Subcutaneous adipose tissue (tissue), 4 donors: ENCODE results near the gene DRD1. TPM values are rescaled to one million over a fixed set of nuclear protein-coding genes. Genes with fewer than 3 reads are reported as not detected.

Experiments used
- total RNA-seq, 4 donors: library from RNA; depleted of rRNA; stranded (reverse); fragments of >200 nt; gene quantifications; one replicate each; pipeline ENCODE4 v1.1.0, GENCODE V29; 2016
- TF ChIP-seq, protein P1 (sequence below): fragments of 450-650 bp; IDR thresholded peaks from one replicate; pipeline ENCODE4 v1.5.1; 2016; ENCODE audit warnings: low read depth, mild to moderate bottlenecking, control low read depth, antibody characterized with exemption, moderate library complexity

The DRD1 gene
- total RNA-seq, 4 donors from 2014 or later, result 0.17 TPM; not detected in 3

DNA sequence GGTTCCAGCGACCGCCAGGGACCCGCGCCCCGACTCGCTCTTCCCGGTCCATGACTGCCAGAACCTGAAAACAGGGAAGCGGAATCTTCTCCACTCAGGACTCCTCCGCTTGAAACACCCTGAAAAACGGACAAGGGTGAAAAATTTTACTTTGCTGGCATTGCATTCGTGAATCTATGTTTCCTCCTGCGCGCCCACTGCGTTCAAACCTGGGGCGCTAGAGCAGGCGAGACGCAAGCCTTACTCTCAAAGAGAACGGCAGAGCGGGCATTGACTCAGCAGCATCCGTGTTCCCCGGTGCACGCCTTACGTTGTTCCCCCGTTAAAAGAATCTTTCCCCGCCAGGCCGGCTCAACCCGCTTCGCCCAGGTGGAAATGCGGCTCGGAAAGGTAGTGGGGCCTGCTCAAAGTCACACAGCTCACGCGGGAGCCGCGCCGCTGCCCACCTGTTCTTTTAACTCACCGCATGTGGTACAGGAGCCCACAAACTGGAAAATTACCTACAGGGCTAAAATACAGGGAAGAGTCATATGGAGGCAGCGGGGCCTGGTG, 999 bp upstream of the DRD1 start:
- TF ChIP-seq, protein P1, sequence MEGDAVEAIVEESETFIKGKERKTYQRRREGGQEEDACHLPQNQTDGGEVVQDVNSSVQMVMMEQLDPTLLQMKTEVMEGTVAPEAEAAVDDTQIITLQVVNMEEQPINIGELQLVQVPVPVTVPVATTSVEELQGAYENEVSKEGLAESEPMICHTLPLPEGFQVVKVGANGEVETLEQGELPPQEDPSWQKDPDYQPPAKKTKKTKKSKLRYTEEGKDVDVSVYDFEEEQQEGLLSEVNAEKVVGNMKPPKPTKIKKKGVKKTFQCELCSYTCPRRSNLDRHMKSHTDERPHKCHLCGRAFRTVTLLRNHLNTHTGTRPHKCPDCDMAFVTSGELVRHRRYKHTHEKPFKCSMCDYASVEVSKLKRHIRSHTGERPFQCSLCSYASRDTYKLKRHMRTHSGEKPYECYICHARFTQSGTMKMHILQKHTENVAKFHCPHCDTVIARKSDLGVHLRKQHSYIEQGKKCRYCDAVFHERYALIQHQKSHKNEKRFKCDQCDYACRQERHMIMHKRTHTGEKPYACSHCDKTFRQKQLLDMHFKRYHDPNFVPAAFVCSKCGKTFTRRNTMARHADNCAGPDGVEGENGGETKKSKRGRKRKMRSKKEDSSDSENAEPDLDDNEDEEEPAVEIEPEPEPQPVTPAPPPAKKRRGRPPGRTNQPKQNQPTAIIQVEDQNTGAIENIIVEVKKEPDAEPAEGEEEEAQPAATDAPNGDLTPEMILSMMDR, result no peak

DNA sequence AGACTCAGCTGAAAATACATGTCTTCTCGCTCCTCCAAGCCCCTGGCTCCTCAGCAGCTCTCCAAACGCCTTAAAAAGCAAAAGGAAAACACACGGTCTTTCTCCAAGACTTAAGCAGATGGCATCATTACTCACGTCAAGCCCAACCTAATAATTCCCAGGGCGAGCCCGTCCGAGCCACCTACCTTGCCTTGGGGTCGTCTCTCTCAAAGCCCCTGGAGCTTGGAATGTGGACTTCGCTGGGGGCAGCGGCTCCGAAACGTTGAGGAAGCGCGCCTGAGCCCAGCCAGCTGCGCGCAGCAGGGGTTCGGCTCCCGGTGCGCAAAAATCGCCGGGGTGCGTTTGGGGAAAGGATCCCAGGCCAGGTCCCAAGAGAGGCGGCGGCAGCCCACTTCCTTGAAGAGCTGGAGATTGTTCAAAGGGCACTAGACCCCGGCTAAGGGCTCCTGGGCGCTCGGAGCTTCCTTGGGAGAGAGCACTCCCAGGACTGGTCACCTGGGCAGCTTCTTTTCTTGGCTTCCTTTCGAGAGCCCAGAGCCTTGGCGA, 395 bp downstream of the DRD1 start:
- TF ChIP-seq, protein P1, result no peak

DNA sequence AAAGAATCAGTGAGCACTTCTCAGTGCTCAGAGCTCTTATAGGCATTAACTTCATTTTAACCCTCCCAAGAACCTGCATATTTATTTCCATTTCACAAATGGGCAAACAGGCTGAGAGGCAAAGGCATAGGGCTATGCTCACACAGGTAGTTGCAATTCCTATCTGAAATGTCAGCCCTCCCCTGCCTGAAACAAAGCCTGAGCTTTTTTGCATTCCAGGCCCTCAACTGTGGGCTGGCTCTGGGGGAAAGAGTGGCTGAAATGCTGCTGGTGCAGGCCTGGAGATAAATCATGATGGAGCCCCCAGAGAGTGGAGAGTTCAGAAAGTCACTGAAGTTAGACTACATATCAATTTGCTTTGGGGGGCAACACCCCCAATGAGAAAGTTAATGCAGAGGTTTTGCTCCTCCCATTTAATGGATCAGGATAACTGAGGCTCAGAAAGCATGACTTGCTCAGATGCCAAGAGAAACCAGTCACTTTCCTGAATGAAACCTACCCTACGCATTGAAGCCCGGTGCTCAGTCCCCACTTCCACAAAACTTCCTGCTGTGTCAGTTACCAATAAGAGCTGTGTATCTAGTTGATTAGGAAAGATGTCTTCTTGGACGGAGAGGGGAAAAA, 5.6 kb downstream of the DRD1 start:
- TF ChIP-seq, protein P1, result no peak

DNA sequence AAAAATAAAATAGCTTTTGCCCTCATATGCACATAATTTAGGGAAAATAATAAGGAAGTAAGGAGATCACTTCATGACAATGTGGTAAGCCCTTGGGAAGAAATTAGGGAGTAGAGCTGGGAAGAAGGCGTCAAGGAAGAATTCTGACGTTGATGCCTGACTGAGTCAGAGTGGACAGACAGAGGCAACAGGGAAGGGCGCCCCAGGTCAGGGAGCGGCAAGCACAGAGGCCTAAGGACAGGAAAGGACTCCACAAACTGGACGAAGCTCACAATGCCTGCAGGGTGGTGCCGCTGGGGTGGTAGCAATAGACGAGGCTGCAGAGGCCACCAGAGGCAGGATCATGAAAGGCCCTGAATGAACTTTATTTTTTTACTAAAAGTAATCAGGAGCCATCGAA, 7.6 kb downstream of the DRD1 start:
- TF ChIP-seq, protein P1, result no peak

DNA sequence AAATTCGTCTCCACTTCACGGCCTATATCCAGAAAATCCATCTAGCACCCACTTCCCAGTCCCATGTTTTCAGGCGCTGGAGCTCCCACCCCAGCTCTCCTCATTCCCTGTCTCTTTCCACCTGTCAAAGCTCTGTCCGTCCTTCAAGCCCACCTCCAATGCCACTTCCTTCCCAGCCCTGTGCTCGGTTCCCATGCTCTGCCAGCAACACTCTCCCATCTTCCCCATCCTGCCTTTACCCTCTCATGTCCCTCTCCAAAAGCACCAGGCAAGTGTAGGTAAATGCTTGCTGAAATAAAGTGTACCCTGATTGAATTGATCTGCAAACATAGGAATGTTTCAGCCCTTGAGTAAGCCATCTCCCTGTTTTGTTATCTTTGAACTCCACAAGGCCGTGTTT, 9.2 kb downstream of the DRD1 start:
- TF ChIP-seq, protein P1, result no peak

DNA sequence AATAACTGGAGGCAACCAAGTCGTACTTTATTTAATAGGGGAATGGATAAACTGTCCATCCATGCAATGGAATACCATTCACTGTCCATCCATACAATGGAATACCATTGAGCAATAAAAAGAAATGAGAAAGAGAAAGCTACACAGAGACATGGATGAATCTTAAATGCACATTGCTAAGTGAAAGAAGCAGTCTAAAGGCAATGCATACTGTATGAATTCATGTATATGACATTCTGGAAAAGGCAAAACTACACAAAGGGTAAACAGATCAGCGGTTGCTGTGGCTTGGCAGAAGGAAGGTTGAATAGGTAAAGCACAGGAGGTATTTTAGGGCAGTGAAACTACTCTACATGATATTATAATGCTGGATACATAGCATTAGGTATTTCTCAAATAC, 16.2 kb downstream of the DRD1 start:
- TF ChIP-seq, protein P1, result no peak

DNA sequence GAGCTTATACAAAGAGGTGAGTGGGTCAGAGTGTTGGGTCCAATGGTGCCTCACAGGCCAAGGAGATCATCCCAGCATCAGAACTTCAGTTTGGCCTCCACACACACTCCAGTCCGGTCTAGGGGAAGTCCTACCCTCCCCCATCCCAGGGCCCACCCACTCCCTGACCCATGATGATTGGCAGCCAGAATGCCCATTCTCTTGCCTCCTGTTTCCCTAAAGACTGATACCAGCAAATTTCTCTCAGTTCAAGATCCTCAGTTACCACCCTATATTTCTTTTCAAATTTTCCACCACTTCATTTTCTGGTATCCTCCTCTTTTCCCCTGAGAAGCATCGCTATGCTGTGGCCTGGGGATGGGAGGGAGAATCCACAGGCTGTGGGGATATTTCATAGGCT, 21.9 kb downstream of the DRD1 start:
- TF ChIP-seq, protein P1, result no peak
